ENCODE results near the gene AGRP.

AGRP gene

GRCh38 chr16:67458121-67458641 is 25.2 kb downstream of the AGRP start:
- H3K36me3 ChIP-seq (replicated peaks), result no peaks in the 10 kb centered on the region
- TF ChIP-seq CTCF (IDR thresholded peaks at IDR 0.05; ENCODE audit: low read depth, low read length, missing control alignments), result no peak
- no peak overlapping the region for H3K27ac ChIP-seq
- in situ Hi-C loops (cut with HindIII; ENCODE audit: low pct_ligation_motif_present, low sequenced_read_pairs), result no loop called here
- DNase-seq, result no peak
- H3K4me3 ChIP-seq (ENCODE audit: low read depth, low read length), result no peak overlapping the region
- no peaks in the 10 kb centered on the region for H3K27me3 ChIP-seq (replicated peaks)

DNA sequence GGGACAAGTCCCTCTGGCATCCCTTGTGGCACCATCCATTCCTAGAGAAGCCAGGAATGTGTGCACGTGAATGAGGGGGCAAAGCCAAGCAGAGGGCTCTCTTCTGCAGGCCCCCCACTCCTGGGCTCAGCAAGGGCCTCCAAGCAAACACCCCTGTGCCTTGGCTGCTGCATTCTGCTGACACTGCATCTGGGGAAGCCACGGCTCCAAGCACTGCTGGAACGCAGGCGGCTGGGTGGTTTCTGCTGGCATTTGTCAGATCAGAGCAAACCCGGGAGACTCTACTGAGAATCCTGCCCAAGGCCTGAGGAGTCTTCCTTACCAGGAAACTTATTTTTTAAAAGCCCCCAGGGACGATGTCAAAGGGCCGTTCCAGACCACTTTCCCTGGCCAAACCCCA is 25.7 kb downstream of the AGRP start:
- Histone ChIP-seq H3K36me3 (replicated peaks) (no peaks in the 10 kb centered on the region), H3K4me3 (ENCODE audit: low read depth, low read length) (no peak overlapping the region), H3K27ac (no peak overlapping the region), H3K27me3 (replicated peaks) (no peaks in the 10 kb centered on the region)
- no peak for TF ChIP-seq CTCF (IDR thresholded peaks at IDR 0.05; ENCODE audit: low read depth, low read length, missing control alignments)
- in situ Hi-C loops (cut with HindIII; ENCODE audit: low pct_ligation_motif_present, low sequenced_read_pairs), result no loop called here
- no peak for DNase-seq

- DNase-seq, result peak; percentile 13
- peak; percentile 64 for TF ChIP-seq CTCF (IDR thresholded peaks at IDR 0.05; ENCODE audit: low read depth, low read length, missing control alignments)
- in situ Hi-C loops (cut with HindIII; ENCODE audit: low pct_ligation_motif_present, low sequenced_read_pairs), result no loop called here
- Histone ChIP-seq H3K27me3 (replicated peaks) (no peaks in the 10 kb centered on the region), H3K4me3 (ENCODE audit: low read depth, low read length) (no peak overlapping the region), H3K27ac (no peak overlapping the region), H3K36me3 (replicated peaks) (peaks cover 5% of the 10 kb centered on the region)
Observed at GRCh38 chr16:67456391-67457081, 26.8 kb downstream of the AGRP start.

DNA sequence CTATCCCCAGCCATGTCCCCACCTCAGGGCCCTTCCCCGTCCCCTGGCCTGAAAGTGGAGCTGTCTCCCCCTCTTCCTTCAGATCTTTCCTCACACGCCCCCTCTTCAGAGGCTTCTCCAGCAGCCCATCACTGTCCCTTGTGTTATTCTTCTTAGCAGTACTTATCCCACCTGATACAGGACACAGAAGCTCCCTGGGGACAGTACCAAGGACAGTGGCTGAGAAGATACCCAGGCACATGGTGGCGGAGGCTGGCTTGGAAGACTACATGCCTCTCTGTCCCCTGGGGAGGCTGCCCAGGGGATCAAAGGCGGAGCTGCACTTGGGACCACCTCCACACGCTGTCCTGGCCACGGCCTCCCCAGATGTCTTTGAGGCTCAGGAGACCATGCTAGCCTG is 28.5 kb downstream of the AGRP start:
- peaks cover 7% of the 10 kb centered on the region for H3K36me3 ChIP-seq (replicated peaks)

DNA sequence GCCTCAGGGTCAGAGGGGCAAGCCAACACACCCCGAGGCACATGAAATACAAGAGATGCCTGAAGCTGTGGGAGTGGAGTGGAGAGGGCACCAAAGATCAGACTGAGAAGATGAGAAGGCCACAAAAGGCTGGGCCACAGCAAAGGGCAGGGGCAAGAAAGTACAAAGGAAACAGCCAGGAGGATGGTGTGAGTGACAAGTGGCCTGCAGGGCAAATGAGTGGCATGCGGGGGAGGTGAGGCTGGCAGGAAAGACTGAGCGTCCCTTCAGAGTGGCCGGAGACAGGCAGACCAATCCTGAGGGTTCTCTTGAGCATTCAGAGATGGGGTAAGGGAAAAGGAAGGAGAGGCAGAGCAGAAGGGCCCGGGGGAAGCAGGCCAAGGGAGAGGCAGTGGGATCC is 29.2 kb downstream of the AGRP start:
- Histone ChIP-seq H3K36me3 (replicated peaks) (peaks cover 7% of the 10 kb centered on the region), H3K27ac (no peak overlapping the region)
- in situ Hi-C loops (cut with HindIII; ENCODE audit: low pct_ligation_motif_present, low sequenced_read_pairs), result no loop called here

More for the DNA sequence above, 28.5 kb downstream of the AGRP start:
- Histone ChIP-seq H3K4me3 (ENCODE audit: low read depth, low read length) (no peak overlapping the region), H3K27ac (no peak overlapping the region), H3K27me3 (replicated peaks) (no peaks in the 10 kb centered on the region)
- no peak for DNase-seq
- in situ Hi-C loops (cut with HindIII; ENCODE audit: low pct_ligation_motif_present, low sequenced_read_pairs), result no loop called here
- TF ChIP-seq CTCF (IDR thresholded peaks at IDR 0.05; ENCODE audit: low read depth, low read length, missing control alignments), result no peak

More for the DNA sequence above, 29.2 kb downstream of the AGRP start:
- Histone ChIP-seq H3K27me3 (replicated peaks) (no peaks in the 10 kb centered on the region), H3K4me3 (ENCODE audit: low read depth, low read length) (no peak overlapping the region)
- no peak for TF ChIP-seq CTCF (IDR thresholded peaks at IDR 0.05; ENCODE audit: low read depth, low read length, missing control alignments)
- DNase-seq, result no peak

Measured in brain microvascular endothelial cell (primary cell).